HL-60 (cell line): Measurements from ENCODE around the gene DOK7.

Source experiments
- CTCF ChIP-seq: IDR thresholded peaks from one replicate; pipeline ENCODE4 v1.5.1; 2011; ENCODE audit warnings: low read length, control low read depth, inconsistent platforms; ENCODE audit not compliant: insufficient read depth
- POLR2AphosphoS5 ChIP-seq: IDR thresholded peaks from 2 replicates; pipeline ENCODE4 v1.6.1; 2012; ENCODE audit warnings: low read depth

- TF ChIP-seq CTCF (no peak), POLR2AphosphoS5 (no peak)
These were observed 47.5 kb upstream of the DOK7 start for GRCh38 chr4:3415471-3416141.
